GM12872 (cell line): ENCODE data around the gene STYXL1.

Source experiments
- TF ChIP-seq, protein P1 (sequence below): IDR thresholded peaks from 3 replicates; pipeline ENCODE4 v1.5.1; 2011; ENCODE audit warnings: low read depth, mild to moderate bottlenecking, low read length, moderate library complexity; ENCODE audit not compliant: insufficient read depth

Gene STYXL1

DNA sequence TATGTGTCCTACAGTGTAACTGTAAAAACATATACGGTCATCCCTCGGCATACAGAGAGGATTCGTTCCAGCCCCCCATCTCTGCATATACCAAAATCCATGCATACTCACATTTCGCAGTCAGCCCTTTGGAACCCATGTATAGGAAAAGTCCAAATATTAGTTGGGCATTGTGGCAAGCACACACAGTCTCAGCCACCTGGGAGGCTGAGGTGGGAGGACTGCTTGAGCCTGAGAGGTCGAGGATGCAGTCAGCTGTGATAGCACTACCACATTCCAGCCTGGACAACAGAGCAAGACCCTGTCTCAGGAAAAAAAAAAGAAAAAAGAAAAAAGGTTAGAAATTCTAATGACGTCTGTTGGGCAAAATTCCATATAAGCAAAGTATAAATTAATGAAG, 29.2 kb upstream of the STYXL1 start:
- TF ChIP-seq, protein P1, sequence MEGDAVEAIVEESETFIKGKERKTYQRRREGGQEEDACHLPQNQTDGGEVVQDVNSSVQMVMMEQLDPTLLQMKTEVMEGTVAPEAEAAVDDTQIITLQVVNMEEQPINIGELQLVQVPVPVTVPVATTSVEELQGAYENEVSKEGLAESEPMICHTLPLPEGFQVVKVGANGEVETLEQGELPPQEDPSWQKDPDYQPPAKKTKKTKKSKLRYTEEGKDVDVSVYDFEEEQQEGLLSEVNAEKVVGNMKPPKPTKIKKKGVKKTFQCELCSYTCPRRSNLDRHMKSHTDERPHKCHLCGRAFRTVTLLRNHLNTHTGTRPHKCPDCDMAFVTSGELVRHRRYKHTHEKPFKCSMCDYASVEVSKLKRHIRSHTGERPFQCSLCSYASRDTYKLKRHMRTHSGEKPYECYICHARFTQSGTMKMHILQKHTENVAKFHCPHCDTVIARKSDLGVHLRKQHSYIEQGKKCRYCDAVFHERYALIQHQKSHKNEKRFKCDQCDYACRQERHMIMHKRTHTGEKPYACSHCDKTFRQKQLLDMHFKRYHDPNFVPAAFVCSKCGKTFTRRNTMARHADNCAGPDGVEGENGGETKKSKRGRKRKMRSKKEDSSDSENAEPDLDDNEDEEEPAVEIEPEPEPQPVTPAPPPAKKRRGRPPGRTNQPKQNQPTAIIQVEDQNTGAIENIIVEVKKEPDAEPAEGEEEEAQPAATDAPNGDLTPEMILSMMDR, result no peak

DNA sequence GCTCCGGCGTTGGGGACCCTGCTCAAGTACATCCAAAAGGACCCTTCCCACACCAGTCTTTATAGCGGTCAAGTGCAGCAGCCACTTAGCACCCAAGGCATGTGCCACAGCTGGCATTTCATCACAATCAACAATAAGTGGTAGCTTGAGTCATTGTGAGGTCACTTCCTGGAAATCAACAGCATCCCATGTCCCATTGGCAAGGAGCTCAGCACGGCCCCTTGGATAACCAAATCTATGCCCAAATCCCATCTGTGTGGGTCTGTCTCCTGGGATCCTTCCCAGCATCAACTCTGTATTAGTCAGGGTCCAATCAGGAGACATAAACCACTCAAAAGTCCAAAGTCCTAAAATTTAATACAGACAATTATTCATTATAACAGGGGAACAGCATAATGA, 27.2 kb upstream of the STYXL1 start:
- TF ChIP-seq, protein P1, result no peak

DNA sequence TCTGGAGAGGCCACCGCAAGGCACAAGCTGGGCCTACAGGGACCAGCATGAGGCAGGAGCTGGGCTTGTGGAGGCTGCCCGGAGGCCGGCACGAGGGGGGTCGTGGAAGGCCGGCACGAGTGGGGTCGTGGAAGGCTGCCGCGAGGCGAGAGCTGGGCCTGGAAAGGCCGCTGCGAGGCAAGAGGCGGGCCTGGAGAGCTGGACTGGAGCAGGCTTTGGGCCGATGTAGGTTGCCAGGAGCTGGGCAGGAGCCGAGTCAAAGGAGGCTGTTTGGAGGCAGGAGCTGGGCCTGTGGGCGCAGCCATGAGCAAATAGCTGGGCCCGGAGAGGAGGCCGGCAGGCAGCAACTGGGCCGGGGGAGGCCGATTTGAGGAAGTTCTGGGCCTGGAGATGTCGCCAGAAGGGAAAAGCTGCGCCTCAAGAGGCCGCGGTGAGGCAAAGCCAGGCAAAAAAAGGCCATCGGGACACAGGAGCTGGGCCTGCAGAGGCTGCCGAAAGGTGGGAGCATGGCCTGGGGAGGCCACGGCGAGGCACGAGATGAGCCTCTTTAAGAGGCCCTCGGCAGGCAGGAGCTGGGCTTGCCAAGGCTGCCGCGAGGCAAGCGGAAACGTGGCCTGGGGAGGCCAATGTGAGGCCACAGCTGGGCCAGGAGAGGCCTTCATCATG, 26.6 kb upstream of the STYXL1 start:
- TF ChIP-seq, protein P1, result no peak

DNA sequence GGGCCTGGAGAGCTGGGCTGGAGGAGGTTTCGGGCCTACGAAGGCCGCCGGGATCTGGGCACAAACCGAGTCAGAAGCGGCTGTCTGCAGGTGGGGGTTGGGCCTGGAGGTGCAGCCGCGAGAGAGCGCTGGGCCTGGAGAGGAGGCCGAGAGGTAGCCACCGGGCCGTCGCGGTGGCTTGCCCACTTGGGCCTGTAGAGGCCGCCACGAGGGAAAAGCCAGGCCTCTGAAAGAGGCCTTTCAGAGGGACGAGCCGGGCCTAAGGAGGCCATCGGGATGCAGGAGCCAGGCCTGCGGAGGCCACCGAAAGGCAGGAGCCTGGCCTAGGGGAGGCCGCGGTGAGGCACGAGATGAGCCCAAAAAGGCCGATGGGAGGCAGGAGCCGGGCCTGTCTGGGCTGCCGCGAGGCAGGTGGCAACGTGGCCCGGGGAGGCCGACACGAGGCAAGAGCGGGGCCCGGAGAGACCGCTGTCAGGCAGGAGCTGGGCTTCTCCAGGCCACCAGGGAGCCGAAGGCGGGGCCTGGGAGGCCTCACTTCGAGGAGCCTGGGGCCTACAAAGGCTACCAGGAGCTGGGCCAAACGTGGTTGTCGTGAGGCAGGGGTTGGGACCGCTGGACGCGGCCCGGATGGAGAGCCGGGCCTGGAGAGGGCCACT, 25.7 kb upstream of the STYXL1 start:
- TF ChIP-seq, protein P1, result no peak

DNA sequence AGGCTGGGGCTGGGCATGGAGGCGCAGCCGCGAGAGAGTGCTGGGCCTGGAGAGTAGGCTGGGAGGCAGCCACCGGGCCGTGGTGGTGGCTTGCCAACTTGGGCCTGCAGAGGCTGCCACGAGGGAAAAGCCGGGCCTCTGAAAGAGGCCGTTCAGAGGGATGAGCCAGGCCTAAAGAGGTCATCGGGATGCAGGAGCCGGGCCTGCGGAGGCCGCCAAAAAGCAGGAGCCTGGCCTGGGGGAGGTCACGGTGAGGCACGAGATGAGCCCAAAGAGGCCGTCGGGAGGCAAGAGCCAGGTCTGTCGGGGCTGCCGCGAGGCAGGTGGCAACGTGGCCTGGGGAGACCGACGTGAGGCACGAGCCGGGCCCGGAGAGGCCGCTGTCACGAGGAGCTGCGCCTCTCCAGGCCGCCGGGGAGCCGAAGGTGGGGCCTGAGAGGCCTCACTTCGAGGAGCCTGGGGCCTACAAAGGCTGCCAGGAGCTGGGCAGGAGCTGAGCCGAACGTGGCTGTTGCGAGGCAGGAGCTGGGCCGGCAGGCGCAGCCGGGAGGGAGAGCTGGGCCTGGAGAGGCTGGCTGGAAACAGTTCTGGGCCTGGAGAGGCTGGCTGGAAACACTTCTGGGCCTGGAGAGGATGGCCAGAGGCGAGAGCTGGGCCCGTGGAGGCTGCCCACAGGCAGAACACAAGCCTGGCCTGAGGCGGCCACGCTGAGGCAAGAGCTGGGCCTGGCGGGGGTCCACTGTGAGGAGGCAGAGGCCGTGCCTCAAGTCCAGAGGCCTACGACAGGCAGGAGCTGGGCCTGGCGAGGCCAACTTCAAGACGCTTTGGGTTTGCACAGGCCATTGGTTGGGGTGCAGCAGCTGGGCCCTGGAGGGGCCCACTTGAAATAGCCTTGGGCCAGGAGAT, 24.7 kb upstream of the STYXL1 start:
- TF ChIP-seq, protein P1, result no peak

DNA sequence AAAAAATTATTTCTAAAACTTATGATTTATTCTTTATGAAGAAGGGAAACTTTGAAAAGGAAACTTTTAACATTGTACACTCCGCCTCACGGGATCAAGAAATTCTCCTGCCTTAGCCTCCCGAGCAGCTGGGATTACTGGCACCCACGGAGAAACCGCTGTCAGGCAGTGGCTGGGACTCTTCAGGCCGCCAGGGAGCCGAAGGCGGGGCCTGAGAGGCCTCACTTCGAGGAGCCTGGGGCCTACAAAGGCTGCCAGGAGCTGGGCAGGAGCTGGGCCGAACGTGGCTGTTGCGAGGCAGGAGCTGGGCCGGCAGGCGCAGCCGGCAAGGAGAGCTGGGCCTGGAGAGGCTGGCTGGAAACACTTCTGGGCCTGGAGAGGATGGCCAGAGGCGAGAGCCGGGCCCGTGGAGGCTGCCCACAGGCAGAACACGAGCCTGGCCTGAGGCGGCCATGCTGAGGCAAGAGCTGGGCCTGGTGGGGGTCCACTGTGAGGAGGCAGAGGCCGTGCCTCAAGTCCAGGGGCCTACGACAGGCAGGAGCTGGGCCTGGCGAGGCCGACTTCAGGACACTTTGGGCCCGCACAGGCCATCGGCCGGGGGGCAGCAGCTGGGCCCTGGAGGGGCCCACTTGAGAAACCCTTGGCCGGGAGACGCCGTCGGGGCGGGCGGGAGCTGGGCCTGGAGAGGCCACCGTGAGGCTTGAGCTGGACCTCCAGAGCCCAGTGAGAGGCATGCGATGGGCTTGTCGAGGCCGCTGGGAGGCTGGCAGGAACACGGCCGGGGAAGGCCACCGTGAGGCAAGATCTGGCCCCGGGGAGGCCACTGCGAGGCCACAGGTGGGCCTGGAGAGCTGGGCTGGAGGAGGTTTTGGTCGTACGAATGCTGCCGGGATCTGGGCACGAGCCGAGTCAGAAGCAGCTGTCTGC, 23.8 kb upstream of the STYXL1 start:
- TF ChIP-seq, protein P1, result no peak
